Neural cell (in vitro differentiated cells): Measurements from ENCODE around the gene MMRN1. TPM values are rescaled to one million over a fixed set of nuclear protein-coding genes. Genes with fewer than 3 reads are reported as not detected.

Experiments
- H2AFZ ChIP-seq: fragments of 200-600, 300-800 bp; sonication (generic), shearing (Covaris generic); 2 replicates; pipeline ENCODE4 v1.6.0; 2014; ENCODE audit warnings: low read depth, mild to moderate bottlenecking, antibody characterized with exemption, low read length, moderate library complexity
- H3F3A ChIP-seq: fragments of 200-600 bp; shearing (Covaris generic); 2 replicates; pipeline ENCODE4 v1.6.1; 2016; ENCODE audit warnings: mild to moderate bottlenecking, moderate library complexity, mixed read lengths, antibody characterized with exemption, low read length; ENCODE audit not compliant: insufficient read depth, poor library complexity, severe bottlenecking
- H3K27ac ChIP-seq: fragments of 200-600, 300-800 bp; sonication (generic), shearing (Covaris generic); 2 replicates; pipeline ENCODE4 v1.5.1; 2014; ENCODE audit warnings: mild to moderate bottlenecking, low read length, moderate library complexity
- H3K27me3 ChIP-seq: fragments of 300-800, 200-600 bp; sonication (generic), shearing (Covaris generic); 2 replicates; pipeline ENCODE4 v1.6.0; 2014; ENCODE audit warnings: mild to moderate bottlenecking, low read depth, low read length, moderate library complexity; ENCODE audit not compliant: insufficient read depth
- H3K36me3 ChIP-seq: fragments of 300-800, 200-600 bp; sonication (generic), shearing (Covaris generic); 2 replicates; pipeline ENCODE4 v1.5.1; 2014; ENCODE audit warnings: mild to moderate bottlenecking, antibody characterized with exemption, low read length, moderate library complexity; ENCODE audit not compliant: insufficient read depth
- H3K4me2 ChIP-seq: fragments of 300-800, 200-600 bp; sonication (generic), shearing (Covaris generic); 2 replicates; pipeline ENCODE4 v1.6.0; 2014; ENCODE audit warnings: mild to moderate bottlenecking, low read length
- H3K4me3 ChIP-seq: fragments of 300-800, 200-600 bp; sonication (generic), shearing (Covaris generic); 2 replicates; pipeline ENCODE4 v1.5.1; 2014; ENCODE audit warnings: mild to moderate bottlenecking, low read length, moderate library complexity
- H3K79me2 ChIP-seq: fragments of 200-600 bp; shearing (Covaris generic); replicated peaks from 2 replicates; pipeline ENCODE4 v1.6.0; 2014; ENCODE audit warnings: mild to moderate bottlenecking, low read length, moderate library complexity; ENCODE audit not compliant: insufficient read depth
- H3K9ac ChIP-seq: fragments of 300-800, 200-600 bp; sonication (generic), shearing (Covaris generic); 2 replicates; pipeline ENCODE4 v1.6.1; 2016; ENCODE audit warnings: mild to moderate bottlenecking, low read length, mixed read lengths
- H3K9me2 ChIP-seq: fragments of 200-600 bp; shearing (Covaris generic); 2 replicates; pipeline ENCODE4 v1.6.1; 2016; ENCODE audit warnings: mild to moderate bottlenecking, low read length, mixed read lengths; ENCODE audit not compliant: insufficient read depth
- H3K9me3 ChIP-seq: fragments of 200-600, 300-800 bp; sonication (generic), shearing (Covaris generic); 2 replicates; pipeline ENCODE4 v1.6.1; 2016; ENCODE audit warnings: mild to moderate bottlenecking, mixed run types, low read length, moderate library complexity, mixed read lengths
- H4K20me1 ChIP-seq: fragments of 200-600 bp; shearing (Covaris generic); 2 replicates; pipeline ENCODE4 v1.6.1; 2016; ENCODE audit warnings: mild to moderate bottlenecking, mixed run types; ENCODE audit not compliant: insufficient read depth
- EP300 ChIP-seq: fragments of 450-650 bp; conservative IDR thresholded peaks from 2 replicates; pipeline ENCODE4 v1.6.1; 2014; ENCODE audit warnings: antibody characterized with exemption, mild to moderate bottlenecking, moderate library complexity; ENCODE audit not compliant: poor library complexity, severe bottlenecking
- EZH2 ChIP-seq: fragments of 200-600, 300-800 bp; shearing (Covaris generic), sonication (generic); IDR thresholded peaks from 2 replicates; pipeline ENCODE4 v1.6.1; 2014; ENCODE audit warnings: antibody characterized with exemption, low read length, borderline replicate concordance, mild to moderate bottlenecking; ENCODE audit not compliant: insufficient read depth, poor library complexity, severe bottlenecking
- MXI1 ChIP-seq: fragments of 450-650 bp; conservative IDR thresholded peaks from 2 replicates; pipeline ENCODE4 v1.6.1; 2014; ENCODE audit warnings: antibody characterized with exemption, mild to moderate bottlenecking; ENCODE audit not compliant: poor library complexity, severe bottlenecking
- POLR2AphosphoS5 ChIP-seq: IDR thresholded peaks from 2 replicates; pipeline ENCODE4 v1.6.1; 2012
- RAD21 ChIP-seq: fragments of 450-650 bp; conservative IDR thresholded peaks from 2 replicates; pipeline ENCODE4 v1.6.1; 2014; ENCODE audit warnings: antibody characterized with exemption, mild to moderate bottlenecking, moderate library complexity
- SMC3 ChIP-seq: fragments of 450-650 bp; conservative IDR thresholded peaks from 2 replicates; pipeline ENCODE4 v1.6.1; 2014; ENCODE audit warnings: antibody characterized with exemption, mild to moderate bottlenecking, moderate library complexity; ENCODE audit not compliant: poor library complexity
- TAF1 ChIP-seq: IDR thresholded peaks from 2 replicates; pipeline ENCODE4 v1.6.1; 2012; ENCODE audit warnings: low read depth
- polyA plus RNA-seq: library from polyadenylated mRNA; depleted of rRNA; stranded (reverse); fragments of >200 nt; gene quantifications from 2 replicates; pipeline ENCODE4 v1.2.3, GENCODE V29; 2014
- TF ChIP-seq, protein P1 (sequence below): fragments of 450-650 bp; IDR thresholded peaks from 2 replicates; pipeline ENCODE4 v1.5.1; 2014; ENCODE audit warnings: antibody characterized with exemption, mild to moderate bottlenecking, moderate library complexity; ENCODE audit not compliant: poor library complexity, severe bottlenecking
- TF ChIP-seq, protein P2 (sequence below): IDR thresholded peaks from 2 replicates; pipeline ENCODE4 v1.6.1; 2012; ENCODE audit warnings: borderline replicate concordance

The MMRN1 gene
- polyA plus RNA-seq, 1 donor from 2014 or later: 2.2 TPM

DNA sequence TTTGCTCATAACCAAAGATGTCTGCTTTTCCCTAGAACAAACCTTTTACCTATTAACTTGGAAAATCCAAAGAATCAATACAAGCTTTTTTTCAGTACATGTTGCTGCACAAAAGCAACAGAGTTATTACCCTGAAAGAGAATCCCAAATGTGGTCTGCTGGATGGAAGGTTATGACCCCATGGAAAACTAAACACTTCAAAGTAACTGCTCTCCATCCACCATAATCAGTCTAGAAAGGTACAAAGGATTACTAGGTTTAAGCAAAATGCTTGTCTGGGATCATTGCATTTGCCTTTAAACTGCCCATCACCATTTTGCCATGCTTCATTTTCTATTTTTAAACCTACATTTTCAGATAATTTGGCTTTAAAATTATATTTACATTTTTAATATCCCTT, 11.7 kb downstream of the MMRN1 start:
- Histone ChIP-seq H3K79me2 (no peaks in the 10 kb centered on the region), H3K9me2 (no peaks in the 10 kb centered on the region), H2AFZ (no peak overlapping the region), H3K4me3 (no peak overlapping the region), H3K9ac (no peak overlapping the region), H3K27me3 (no peaks in the 10 kb centered on the region), H3K36me3 (no peaks in the 10 kb centered on the region), H3F3A (no peaks in the 10 kb centered on the region), H4K20me1 (no peaks in the 10 kb centered on the region), H3K9me3 (no peaks in the 10 kb centered on the region), H3K27ac (peak overlapping the region; percentile 22), H3K4me2 (no peak overlapping the region)
- TF ChIP-seq POLR2AphosphoS5 (no peak), RAD21 (no peak), SMC3 (no peak), MXI1 (no peak), EP300 (no peak), TAF1 (no peak), EZH2 (no peak)
- TF ChIP-seq, protein P1, sequence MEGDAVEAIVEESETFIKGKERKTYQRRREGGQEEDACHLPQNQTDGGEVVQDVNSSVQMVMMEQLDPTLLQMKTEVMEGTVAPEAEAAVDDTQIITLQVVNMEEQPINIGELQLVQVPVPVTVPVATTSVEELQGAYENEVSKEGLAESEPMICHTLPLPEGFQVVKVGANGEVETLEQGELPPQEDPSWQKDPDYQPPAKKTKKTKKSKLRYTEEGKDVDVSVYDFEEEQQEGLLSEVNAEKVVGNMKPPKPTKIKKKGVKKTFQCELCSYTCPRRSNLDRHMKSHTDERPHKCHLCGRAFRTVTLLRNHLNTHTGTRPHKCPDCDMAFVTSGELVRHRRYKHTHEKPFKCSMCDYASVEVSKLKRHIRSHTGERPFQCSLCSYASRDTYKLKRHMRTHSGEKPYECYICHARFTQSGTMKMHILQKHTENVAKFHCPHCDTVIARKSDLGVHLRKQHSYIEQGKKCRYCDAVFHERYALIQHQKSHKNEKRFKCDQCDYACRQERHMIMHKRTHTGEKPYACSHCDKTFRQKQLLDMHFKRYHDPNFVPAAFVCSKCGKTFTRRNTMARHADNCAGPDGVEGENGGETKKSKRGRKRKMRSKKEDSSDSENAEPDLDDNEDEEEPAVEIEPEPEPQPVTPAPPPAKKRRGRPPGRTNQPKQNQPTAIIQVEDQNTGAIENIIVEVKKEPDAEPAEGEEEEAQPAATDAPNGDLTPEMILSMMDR: no peak
- TF ChIP-seq, protein P2, sequence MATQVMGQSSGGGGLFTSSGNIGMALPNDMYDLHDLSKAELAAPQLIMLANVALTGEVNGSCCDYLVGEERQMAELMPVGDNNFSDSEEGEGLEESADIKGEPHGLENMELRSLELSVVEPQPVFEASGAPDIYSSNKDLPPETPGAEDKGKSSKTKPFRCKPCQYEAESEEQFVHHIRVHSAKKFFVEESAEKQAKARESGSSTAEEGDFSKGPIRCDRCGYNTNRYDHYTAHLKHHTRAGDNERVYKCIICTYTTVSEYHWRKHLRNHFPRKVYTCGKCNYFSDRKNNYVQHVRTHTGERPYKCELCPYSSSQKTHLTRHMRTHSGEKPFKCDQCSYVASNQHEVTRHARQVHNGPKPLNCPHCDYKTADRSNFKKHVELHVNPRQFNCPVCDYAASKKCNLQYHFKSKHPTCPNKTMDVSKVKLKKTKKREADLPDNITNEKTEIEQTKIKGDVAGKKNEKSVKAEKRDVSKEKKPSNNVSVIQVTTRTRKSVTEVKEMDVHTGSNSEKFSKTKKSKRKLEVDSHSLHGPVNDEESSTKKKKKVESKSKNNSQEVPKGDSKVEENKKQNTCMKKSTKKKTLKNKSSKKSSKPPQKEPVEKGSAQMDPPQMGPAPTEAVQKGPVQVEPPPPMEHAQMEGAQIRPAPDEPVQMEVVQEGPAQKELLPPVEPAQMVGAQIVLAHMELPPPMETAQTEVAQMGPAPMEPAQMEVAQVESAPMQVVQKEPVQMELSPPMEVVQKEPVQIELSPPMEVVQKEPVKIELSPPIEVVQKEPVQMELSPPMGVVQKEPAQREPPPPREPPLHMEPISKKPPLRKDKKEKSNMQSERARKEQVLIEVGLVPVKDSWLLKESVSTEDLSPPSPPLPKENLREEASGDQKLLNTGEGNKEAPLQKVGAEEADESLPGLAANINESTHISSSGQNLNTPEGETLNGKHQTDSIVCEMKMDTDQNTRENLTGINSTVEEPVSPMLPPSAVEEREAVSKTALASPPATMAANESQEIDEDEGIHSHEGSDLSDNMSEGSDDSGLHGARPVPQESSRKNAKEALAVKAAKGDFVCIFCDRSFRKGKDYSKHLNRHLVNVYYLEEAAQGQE: no peak

DNA sequence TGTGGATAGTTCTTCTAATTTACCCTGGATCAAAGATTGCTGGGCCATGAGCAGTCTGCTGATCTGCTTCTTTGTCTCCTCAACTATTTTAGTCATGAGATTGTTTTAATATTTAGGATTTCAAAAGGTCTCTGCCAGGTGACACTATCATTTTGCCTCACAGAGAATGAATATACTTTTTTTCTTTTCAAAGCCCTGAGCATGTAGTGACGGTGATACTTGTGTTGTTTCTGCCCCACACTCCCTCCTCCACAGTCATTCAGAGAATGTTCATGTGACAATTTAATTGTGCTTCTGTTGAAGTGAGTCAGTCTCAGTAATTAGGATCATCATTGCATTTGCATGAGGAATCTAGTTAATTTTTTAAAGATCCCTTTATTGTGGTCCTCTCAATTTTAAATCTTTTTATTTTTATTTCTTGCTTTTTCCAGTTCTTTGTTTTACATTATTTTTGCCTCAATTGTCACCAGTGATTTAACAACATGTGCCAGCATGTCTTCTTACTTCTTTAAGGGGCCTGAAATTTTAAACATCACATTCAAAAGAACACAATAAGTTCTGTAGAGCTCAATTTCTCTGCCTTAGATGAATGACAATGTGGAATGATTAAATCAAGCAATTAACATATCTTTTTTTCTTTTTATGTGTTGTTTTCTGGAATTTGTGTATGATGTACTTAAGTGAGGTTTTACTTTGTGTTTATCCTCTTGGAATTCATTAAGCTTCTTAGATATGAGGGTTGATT, 12.3 kb downstream of the MMRN1 start:
- TF ChIP-seq TAF1: no peak
- TF ChIP-seq, protein P2: no peak
- TF ChIP-seq POLR2AphosphoS5: no peak
- no peak for TF ChIP-seq RAD21
- H2AFZ ChIP-seq: no peak overlapping the region

More for the DNA sequence above, 12.3 kb downstream of the MMRN1 start:
- Histone ChIP-seq H3K36me3 (no peaks in the 10 kb centered on the region), H3K4me3 (no peak overlapping the region), H3K9me3 (no peaks in the 10 kb centered on the region), H3K9ac (no peak overlapping the region), H3K9me2 (no peaks in the 10 kb centered on the region), H3K27me3 (no peaks in the 10 kb centered on the region), H3K27ac (peak overlapping the region; percentile 22), H3K79me2 (no peaks in the 10 kb centered on the region), H3K4me2 (no peak overlapping the region), H3F3A (no peaks in the 10 kb centered on the region), H4K20me1 (no peaks in the 10 kb centered on the region)
